Activated CD4-positive, alpha-beta memory T cell treated with anti-CD3 and anti-CD28 coated beads for 36 hours (primary cell): ENCODE data around the gene RNF41. TPM values are rescaled to one million over a fixed set of nuclear protein-coding genes. Genes with fewer than 3 reads are reported as not detected.

Experiments used
- CTCF ChIA-PET: fragments of 350-600 bp; sonication (Branson Sonifier 250); formaldehyde crosslinking; loops from one replicate; lab custom pipeline; 2021; ENCODE audit warnings: antibody characterized with exemption, inconsistent platforms; lab: Charles Lee
- POLR2A ChIA-PET: fragments of 350-600 bp; sonication (Branson Sonifier 250); formaldehyde crosslinking; loops from one replicate; lab custom pipeline; 2021; ENCODE audit warnings: antibody characterized with exemption; lab: Charles Lee
- DNase-seq: peaks from one replicate; pipeline ENCODE4 v3.0.0-alpha.2; 2020
- H3K27ac Mint-ChIP-seq: one replicate; pipeline ENCODE4 v1.8.0; 2021; ENCODE audit warnings: mixed read lengths
- H3K27me3 Mint-ChIP-seq: one replicate; pipeline ENCODE4 v1.8.0; 2021; ENCODE audit warnings: mixed read lengths
- H3K36me3 Mint-ChIP-seq: one replicate; pipeline ENCODE4 v1.8.0; 2021; ENCODE audit warnings: mixed read lengths
- H3K4me1 Mint-ChIP-seq: one replicate; pipeline ENCODE4 v1.8.0; 2021; ENCODE audit warnings: low read depth, mixed read lengths
- H3K4me3 Mint-ChIP-seq: one replicate; pipeline ENCODE4 v1.8.0; 2021; ENCODE audit warnings: mild to moderate bottlenecking, mixed read lengths
- H3K9me3 Mint-ChIP-seq: one replicate; pipeline ENCODE4 v1.8.0; 2021; ENCODE audit warnings: mixed read lengths
- intact Hi-C: fragments of 100-400 bp; cut with micrococcal nuclease; formaldehyde crosslinking; loops from one replicate; pipeline ENCODE4 v1.15.1; 2023
- total RNA-seq, 2 experiments: library from RNA; stranded (reverse); gene quantifications; one replicate each; pipeline ENCODE4 v1.2.3, GENCODE V29; 2021

RNF41 gene
- total RNA-seq, 2 experiments from 2014 or later = 28.2 to 31.2 TPM

DNA sequence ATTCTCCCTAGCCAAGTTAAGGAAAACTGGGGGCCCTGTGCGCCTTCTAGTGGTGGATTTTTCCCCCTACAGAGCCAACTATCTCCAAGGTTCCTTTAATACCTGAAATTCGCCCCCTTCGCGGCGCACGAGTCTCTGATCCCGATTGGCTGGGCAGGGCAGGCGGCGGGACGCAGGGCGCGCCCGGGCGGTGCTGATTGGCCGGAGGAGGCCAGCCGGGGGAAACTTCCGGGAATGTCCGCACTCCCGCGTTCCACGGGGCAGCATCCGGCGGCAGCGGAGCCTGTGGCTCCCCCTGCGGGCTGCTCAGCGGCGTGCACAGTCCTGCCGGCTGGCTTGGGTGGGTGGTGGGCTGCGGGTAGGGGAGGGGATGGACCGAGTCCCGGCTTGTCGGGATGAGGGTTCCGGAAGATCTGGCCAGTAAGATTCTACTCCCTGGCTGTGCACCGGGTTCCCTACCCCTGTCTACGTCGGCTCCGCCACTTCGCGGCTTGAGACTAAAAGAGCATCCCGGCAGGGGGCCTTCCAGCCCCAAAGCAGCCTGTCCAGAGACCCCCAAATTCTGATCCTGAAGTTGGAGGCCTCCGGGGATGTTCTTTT, 2.5 kb upstream of the RNF41 start, which contains the start of gene NABP2:
NABP2 (plus strand) TSS at position 241 of the 600 bp plus-strand sequence. CDS start 515 bp downstream, outside the sequence.
- no peaks in the 10 kb centered on the region for H3K9me3 Mint-ChIP-seq
- peak within 1 kb of the TSS; percentile 96 for H3K4me3 Mint-ChIP-seq
- H3K36me3 Mint-ChIP-seq = peaks cover 11% of the 10 kb centered on the region
- peak; percentile 97 for DNase-seq
- ChIA-PET CTCF (interaction anchor here (4.0 kb wide), 1 partner anchor 35 kb away, joined by 50 read pairs; the partner anchor contains the start of gene SMARCC2), POLR2A (no interaction called here)
- peaks cover 33% of the 10 kb centered on the region for H3K4me1 Mint-ChIP-seq
- H3K27me3 Mint-ChIP-seq = no peaks in the 10 kb centered on the region
- peak within 1 kb of the TSS; percentile 80 for H3K27ac Mint-ChIP-seq
- intact Hi-C loops = loop anchor here (1.0 to 10.0 kb wide), 9 partner anchors 12 to 407 kb away; partner anchors contain the start of genes ANKRD52, ORMDL2, RAB5B and RPS26

DNA sequence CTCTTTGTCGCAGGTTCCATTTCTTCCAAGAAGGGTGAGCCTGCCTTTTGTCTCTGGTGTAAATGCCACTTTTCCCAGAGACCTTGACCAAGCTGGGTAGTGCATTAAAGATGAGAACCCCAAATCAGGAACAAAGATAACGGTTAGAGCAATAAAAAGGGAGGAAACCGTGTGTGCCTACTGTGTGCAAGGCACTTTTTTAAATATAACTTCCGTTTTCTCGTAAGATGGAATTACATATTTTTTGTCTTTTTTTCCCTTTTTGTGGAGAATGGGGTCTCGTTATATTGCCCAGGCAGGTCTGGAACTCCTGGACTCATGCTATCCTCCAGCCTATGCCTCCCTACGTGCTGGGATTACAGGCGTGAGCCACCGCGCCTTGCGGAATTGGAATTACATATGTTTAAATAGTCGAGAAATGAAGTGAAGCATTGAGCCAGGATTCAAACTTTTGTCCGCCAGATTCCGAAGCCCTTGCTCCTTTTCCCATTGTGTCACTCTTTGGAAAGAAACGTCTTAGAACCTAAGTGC, 1.9 kb upstream of the RNF41 start:
- Mint-ChIP-seq H3K9me3 (no peaks in the 10 kb centered on the region), H3K27ac (peak overlapping the region; percentile 80), H3K4me1 (peaks cover 33% of the 10 kb centered on the region), H3K36me3 (peaks cover 9% of the 10 kb centered on the region), H3K27me3 (no peaks in the 10 kb centered on the region), H3K4me3 (peak overlapping the region; percentile 87)
- CTCF ChIA-PET = interaction anchor here (2.7 to 4.0 kb wide), 3 partner anchors 16 to 240 kb away, joined by 12 to 50 read pairs (median 33); partner anchors contain the start of gene SMARCC2
- DNase-seq = no peak
- POLR2A ChIA-PET = interaction anchor here (0.7 kb wide), 1 partner anchor 105 kb away, joined by 3 read pairs; the partner anchor contains the start of gene ZC3H10
- intact Hi-C loops = loop anchor here (1.0 to 10.0 kb wide), 11 partner anchors 11 to 406 kb away; partner anchors contain the start of genes ANKRD52, MYL6B, ORMDL2 and RAB5B

- intact Hi-C loops = loop anchor here (2.0 to 10.0 kb wide), 6 partner anchors 16 to 405 kb away; partner anchors contain the start of genes ANKRD52, MYL6B, ORMDL2 and RAB5B
- ChIA-PET POLR2A (interaction anchor here (0.8 to 3.0 kb wide), 15 partner anchors 19 to 249 kb away, joined by 3 to 20 read pairs (median 4); partner anchors contain the start of genes ANKRD52, ESYT1, MYL6B and PA2G4), CTCF (interaction anchor here (0.6 to 4.0 kb wide), 22 partner anchors 9 to 283 kb away, joined by 3 to 50 read pairs (median 4); partner anchors contain the start of genes ANKRD52, ESYT1, MYL6 and PA2G4)
- H3K36me3 Mint-ChIP-seq = peaks cover 9% of the 10 kb centered on the region
- no peak for DNase-seq
- H3K27me3 Mint-ChIP-seq = no peaks in the 10 kb centered on the region
- peaks cover 33% of the 10 kb centered on the region for H3K4me1 Mint-ChIP-seq
- H3K27ac Mint-ChIP-seq = peak overlapping the region; percentile 96
- no peaks in the 10 kb centered on the region for H3K9me3 Mint-ChIP-seq
- peak overlapping the region; percentile 96 for H3K4me3 Mint-ChIP-seq
These were observed 791 bp upstream of the RNF41 start for GRCh38 chr12:56222531-56222895.

DNA sequence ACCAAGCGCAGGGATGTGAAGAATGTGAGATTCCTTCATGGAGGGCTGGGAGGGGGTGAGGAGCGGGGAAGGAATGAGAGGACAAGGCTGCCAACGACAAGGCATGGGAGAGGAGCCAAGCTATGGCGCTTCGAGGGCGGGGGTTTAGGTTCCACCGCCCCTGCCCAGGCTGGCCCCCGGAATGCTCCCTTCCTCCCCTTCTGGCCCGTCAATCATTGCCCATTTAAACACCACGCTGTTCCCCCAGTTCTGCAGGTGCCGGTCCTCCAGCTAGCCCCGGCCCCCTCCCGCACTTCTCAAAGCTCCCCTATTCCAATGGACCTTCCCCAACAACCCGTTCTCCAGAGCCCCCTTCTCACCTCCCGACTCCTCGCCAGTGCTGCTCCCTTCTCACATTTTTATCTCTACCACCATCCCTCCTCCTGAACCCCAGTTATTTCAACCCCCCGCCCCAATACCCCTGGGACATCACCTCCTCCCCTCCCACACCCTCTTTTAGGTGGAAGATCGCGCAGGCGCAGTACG, 428 bp downstream of the RNF41 start:
- ChIA-PET POLR2A (interaction anchor here (0.6 to 3.0 kb wide), 12 partner anchors 10 to 248 kb away, joined by 3 to 20 read pairs (median 6); partner anchors contain the start of genes ANKRD52, CNPY2, ESYT1 and PAN2), CTCF (interaction anchor here (0.6 to 4.0 kb wide), 20 partner anchors 8 to 1181 kb away, joined by 3 to 50 read pairs (median 6); partner anchors contain the start of genes ANKRD52, MYL6, MYL6B and PA2G4)
- H3K27me3 Mint-ChIP-seq = no peaks in the 10 kb centered on the region
- peak overlapping the region; percentile 96 for H3K27ac Mint-ChIP-seq
- intact Hi-C loops = loop anchor here (5.0 to 10.0 kb wide), 4 partner anchors 36 to 404 kb away; partner anchors contain the start of genes ANKRD52, ORMDL2, RAB5B and RPS26
- H3K9me3 Mint-ChIP-seq = no peaks in the 10 kb centered on the region
- H3K4me3 Mint-ChIP-seq = peak overlapping the region; percentile 96
- no peak for DNase-seq
- H3K36me3 Mint-ChIP-seq = peaks cover 9% of the 10 kb centered on the region
- peaks cover 36% of the 10 kb centered on the region for H3K4me1 Mint-ChIP-seq

GRCh38 chr12:56220611-56221231, 1.0 kb downstream of the RNF41 start:
- CTCF ChIA-PET = interaction anchor here (0.6 to 4.0 kb wide), 12 partner anchors 14 to 243 kb away, joined by 3 to 50 read pairs (median 8); partner anchors contain the start of genes ANKRD52, MYL6, MYL6B and SMARCC2
- Mint-ChIP-seq H3K9me3 (no peaks in the 10 kb centered on the region), H3K27ac (peak overlapping the region; percentile 16), H3K27me3 (no peaks in the 10 kb centered on the region), H3K36me3 (peaks cover 6% of the 10 kb centered on the region), H3K4me1 (peaks cover 36% of the 10 kb centered on the region), H3K4me3 (peak overlapping the region; percentile 96)
- DNase-seq = no peak
- intact Hi-C loops = loop anchor here (5.0 to 10.0 kb wide), 4 partner anchors 37 to 403 kb away; partner anchors contain the start of genes ANKRD52, ORMDL2, RAB5B and RPS26
- POLR2A ChIA-PET = interaction anchor here (0.6 to 3.0 kb wide), 5 partner anchors 11 to 113 kb away, joined by 3 to 20 read pairs (median 10); partner anchors contain the start of genes ANKRD52, ESYT1, PAN2 and ZC3H10

- POLR2A ChIA-PET = no interaction called here
- peaks cover 9% of the 10 kb centered on the region for H3K36me3 Mint-ChIP-seq
- H3K4me1 Mint-ChIP-seq = peaks cover 30% of the 10 kb centered on the region
- no peak overlapping the region for H3K4me3 Mint-ChIP-seq
- H3K27ac Mint-ChIP-seq = no peak overlapping the region
- intact Hi-C loops = loop anchor here (5.0 to 10.0 kb wide), 4 partner anchors 37 to 403 kb away; partner anchors contain the start of genes ANKRD52, ORMDL2, RAB5B and RPS26
- no peaks in the 10 kb centered on the region for H3K9me3 Mint-ChIP-seq
- DNase-seq = no peak
- no peaks in the 10 kb centered on the region for H3K27me3 Mint-ChIP-seq
- CTCF ChIA-PET = interaction anchor here (0.6 to 4.0 kb wide), 3 partner anchors 13 to 173 kb away, joined by 3 to 50 read pairs (median 33); partner anchors contain the start of gene SMARCC2
These were observed 1.9 kb downstream of the RNF41 start for GRCh38 chr12:56219840-56220239.

DNA sequence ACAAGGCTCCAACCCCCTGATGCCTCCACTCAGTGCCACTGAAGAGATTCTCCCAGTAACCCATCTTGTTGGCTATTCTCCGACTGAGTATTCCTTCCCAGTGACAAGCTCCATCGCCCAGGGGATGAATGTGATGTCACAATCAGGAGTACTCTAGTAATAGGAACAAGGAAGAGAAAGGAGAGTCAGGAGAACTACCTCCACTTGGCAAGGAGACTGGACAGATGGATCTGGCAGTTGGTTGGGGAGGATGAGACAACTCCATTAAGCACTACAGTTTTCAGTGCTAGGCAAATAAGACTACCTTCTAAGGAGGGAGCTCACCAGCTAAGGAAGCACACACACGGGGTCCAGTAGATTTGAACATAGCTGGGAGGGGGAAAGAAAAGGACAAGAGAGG, 5.3 kb downstream of the RNF41 start:
- no peaks in the 10 kb centered on the region for H3K9me3 Mint-ChIP-seq
- peaks cover 28% of the 10 kb centered on the region for H3K36me3 Mint-ChIP-seq
- H3K27me3 Mint-ChIP-seq = no peaks in the 10 kb centered on the region
- H3K27ac Mint-ChIP-seq = no peak overlapping the region
- CTCF ChIA-PET = interaction anchor here (0.7 to 1.7 kb wide), 7 partner anchors 8 to 357 kb away, joined by 3 to 7 read pairs (median 4); partner anchors contain the start of genes ANKRD52 and CNPY2
- no peak overlapping the region for H3K4me3 Mint-ChIP-seq
- no peak for DNase-seq
- H3K4me1 Mint-ChIP-seq = peaks cover 20% of the 10 kb centered on the region
- POLR2A ChIA-PET = no interaction called here
- intact Hi-C loops = no loop called here

GRCh38 chr12:56213878-56214277, 7.8 kb downstream of the RNF41 start:
- intact Hi-C loops = no loop called here
- DNase-seq = no peak
- Mint-ChIP-seq H3K36me3 (peaks cover 42% of the 10 kb centered on the region), H3K4me1 (peaks cover 14% of the 10 kb centered on the region), H3K4me3 (no peak overlapping the region), H3K27ac (no peak overlapping the region), H3K27me3 (no peaks in the 10 kb centered on the region), H3K9me3 (no peaks in the 10 kb centered on the region)
- ChIA-PET POLR2A (no interaction called here), CTCF (interaction anchor here (1.3 to 1.5 kb wide), 3 partner anchors 8 to 44 kb away, joined by 3 to 7 read pairs (median 5); partner anchors contain the start of genes ANKRD52, RNF41 and SMARCC2)

DNA sequence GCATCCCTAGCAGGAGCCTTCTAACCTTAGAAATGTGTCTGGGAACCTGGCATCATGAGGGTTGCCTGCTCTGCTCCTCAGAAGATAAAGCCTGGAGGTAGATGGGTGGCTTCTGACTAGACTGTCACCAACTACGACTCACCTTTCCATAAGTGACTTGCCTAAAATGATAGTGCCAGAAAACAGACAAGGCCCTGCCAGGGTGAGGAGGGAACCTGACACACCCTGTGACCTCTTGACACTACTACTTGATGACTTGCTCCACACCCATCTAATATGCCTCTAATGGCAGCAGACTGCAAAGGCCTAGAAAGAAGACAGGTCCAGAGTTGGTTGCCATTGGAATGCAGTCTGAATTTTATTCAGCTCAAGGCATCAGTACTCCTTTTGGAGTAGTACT, 9.4 kb downstream of the RNF41 start:
- H3K4me3 Mint-ChIP-seq = no peak overlapping the region
- no peaks in the 10 kb centered on the region for H3K9me3 Mint-ChIP-seq
- DNase-seq = peak; percentile 52
- intact Hi-C loops = loop anchor here (1.0 kb wide), 1 partner anchor 12 kb away; the partner anchor contains the start of gene NABP2
- H3K36me3 Mint-ChIP-seq = peaks cover 48% of the 10 kb centered on the region
- ChIA-PET POLR2A (no interaction called here), CTCF (interaction anchor here (1.1 to 1.7 kb wide), 3 partner anchors 9 to 84 kb away, joined by 4 to 7 read pairs (median 5); partner anchors contain the start of genes ESYT1 and RNF41)
- H3K4me1 Mint-ChIP-seq = peaks cover 14% of the 10 kb centered on the region
- H3K27ac Mint-ChIP-seq = no peak overlapping the region
- no peaks in the 10 kb centered on the region for H3K27me3 Mint-ChIP-seq

GRCh38 chr12:56208006-56208405, 13.7 kb downstream of the RNF41 start:
- Mint-ChIP-seq H3K27ac (no peak overlapping the region), H3K4me3 (no peak overlapping the region), H3K27me3 (no peaks in the 10 kb centered on the region), H3K9me3 (no peaks in the 10 kb centered on the region), H3K36me3 (peaks cover 39% of the 10 kb centered on the region), H3K4me1 (peaks cover 8% of the 10 kb centered on the region)
- no peak for DNase-seq
- CTCF ChIA-PET = interaction anchor here (0.8 to 3.2 kb wide), 6 partner anchors 9 to 241 kb away, joined by 3 to 33 read pairs (median 4); partner anchors contain the start of genes RNF41, SMARCC2, TIMELESS and ZC3H10
- POLR2A ChIA-PET = no interaction called here
- intact Hi-C loops = no loop called here
